Measurements from ENCODE around the gene DDAH1. TPM values are rescaled to one million over a fixed set of nuclear protein-coding genes. Genes with fewer than 3 reads are reported as not detected.

The DDAH1 gene
- total and polyA plus RNA-seq, 2 of the 4 experiments (the other 2 are of a cell fraction) = 78.0 to 94.5 TPM

- WGBS, 2 experiments (ENCODE audit: extremely low coverage in 2 of 2, insufficient read length in 1 of 2) = no CpG with 5 or more reads among the region's 1 CpG
- dilution Hi-C loops (cut with HindIII; ENCODE audit: low sequenced_read_pairs, unreplicated experiment) = no loop called here
- TF ChIP-seq MAZ (IDR thresholded peaks at IDR 0.05; ENCODE audit: borderline replicate concordance, low read depth, low read length) = no peak
- TF ChIP-seq MAFK (IDR thresholded peaks at IDR 0.05; ENCODE audit: low read depth, low read length) = no peak
- no peak for TF ChIP-seq RAD21 (IDR thresholded peaks at IDR 0.05; ENCODE audit: low read length)
- TF ChIP-seq FOS (IDR thresholded peaks at IDR 0.05; ENCODE audit: low read depth, low read length) = no peak
- no peak for TF ChIP-seq POLR2A (IDR thresholded peaks at IDR 0.05; ENCODE audit: low read depth, low read length)
- no peak for TF ChIP-seq CHD1 (IDR thresholded peaks at IDR 0.05; ENCODE audit: low read depth, low read length)
- TF ChIP-seq NFE2L2 (IDR thresholded peaks at IDR 0.05; ENCODE audit: low read depth, low read length) = no peak
- no peak for TF ChIP-seq RFX5 (IDR thresholded peaks at IDR 0.05; ENCODE audit: low read depth, low read length)
- no peak for TF ChIP-seq SMC3 (IDR thresholded peaks at IDR 0.05; ENCODE audit: low read depth, low read length)
- no peak for TF ChIP-seq ELK1 (IDR thresholded peaks at IDR 0.05; ENCODE audit: borderline replicate concordance, low read depth, low read length)
- TF ChIP-seq CEBPB (IDR thresholded peaks at IDR 0.05; ENCODE audit: low read depth, low read length) = no peak
- no peak for TF ChIP-seq MXI1 (IDR thresholded peaks at IDR 0.05; ENCODE audit: borderline replicate concordance, low read depth, low read length)
- no peak for TF ChIP-seq CTCF (conservative IDR thresholded peaks at IDR 0.05; ENCODE audit: low read depth, low read length)
- no peak for TF ChIP-seq BHLHE40 (IDR thresholded peaks at IDR 0.05; ENCODE audit: low read depth, low read length)
- H4K5ac ChIP-seq (ENCODE audit: low read depth, low read length) = peak overlapping the region; percentile 62; the same call in 1 of the 2 replicates
- in situ Hi-C loops (cut with MboI; ENCODE audit: low sequenced_read_pairs) = no loop called here
- no peak overlapping the region for H3K4me3 ChIP-seq (ENCODE audit: insufficient read depth, low read depth, low read length)
- peaks cover 19% of the 10 kb centered on the region for H3K4me1 ChIP-seq (ENCODE audit: control insufficient read depth, insufficient read depth, low read length)
- intact Hi-C loops (cut with micrococcal nuclease) = loop anchor here (5.0 kb wide), 1 partner anchor 99 kb away; no protein-coding TSS in a partner anchor
- no peaks in the 10 kb centered on the region for H3K9me3 ChIP-seq (ENCODE audit: control insufficient read depth, insufficient read depth, low read length)
- no peak overlapping the region for H3K56ac ChIP-seq (ENCODE audit: extremely low read depth, insufficient read depth, low read length)
- H3K14ac ChIP-seq (replicated peaks; ENCODE audit: low read depth, low read length) = peak overlapping the region; percentile 69
- peak overlapping the region in 1 of 2 experiments; percentile 4; a peak in 1 of 4 replicates for H4K8ac ChIP-seq (ENCODE audit: low read depth in 2 of 2, low read length in 2 of 2)
- POLR2A ChIA-PET (ENCODE audit: unreplicated experiment) = no interaction called here
- H3K9me1 ChIP-seq (ENCODE audit: insufficient read depth, low read length) = peaks cover 14% of the 10 kb centered on the region
- 0 out of 2 replicates have a peak overlapping the region, but pooled peaks have one; percentile 38 for H3K27ac ChIP-seq (ENCODE audit: insufficient read depth, low read length)
- H2BK5ac ChIP-seq (ENCODE audit: low read depth, low read length, poor library complexity, severe bottlenecking) = peak overlapping the region; percentile 27
- H3K23ac ChIP-seq (ENCODE audit: low read depth, low read length) = peak overlapping the region; percentile 72
- peak overlapping the region; percentile 26; the same call in 1 of the 2 replicates for H4K91ac ChIP-seq (ENCODE audit: insufficient read depth, low read depth, low read length)
- H2BK15ac ChIP-seq (ENCODE audit: low read depth, low read length) = peak overlapping the region; percentile 69; the same call in 1 of the 3 replicates
- peak overlapping the region; percentile 71 for H2BK20ac ChIP-seq (ENCODE audit: low read depth, low read length)
- H4K20me1 ChIP-seq (ENCODE audit: insufficient read depth, low read length) = no peaks in the 10 kb centered on the region
- no peak overlapping the region for H2AFZ ChIP-seq (replicated peaks; ENCODE audit: low read length, poor library complexity)
- H3K27me3 ChIP-seq (ENCODE audit: control insufficient read depth, insufficient read depth, low read length) = no peaks in the 10 kb centered on the region
- peak overlapping the region; percentile 55; the same call in 1 of the 2 replicates for H3K18ac ChIP-seq (ENCODE audit: low read depth, low read length)
- H3K4me2 ChIP-seq (ENCODE audit: low read depth, low read length) = no peak overlapping the region
- CTCF ChIA-PET = interaction anchor here (0.8 to 1.3 kb wide), 2 partner anchors 11 to 19 kb away, joined by 3 read pairs; no protein-coding TSS in a partner anchor
- H2AK5ac ChIP-seq (ENCODE audit: low read depth, low read length) = peak overlapping the region; percentile 91
- no TSS peak for BruUV-seq (replicated peaks)
- H3K9ac ChIP-seq (ENCODE audit: low read depth, low read length) = no peak overlapping the region
- H3K4ac ChIP-seq (ENCODE audit: low read depth, low read length) = peak overlapping the region; percentile 45; the same call in 1 of the 2 replicates
- no peak overlapping the region for H2AK9ac ChIP-seq (replicated peaks; ENCODE audit: low read depth, low read length, poor library complexity)
- ATAC-seq (ENCODE audit: low read depth) (no peak), DNase-seq (no peak)
- peak overlapping the region; percentile 65 for H2BK120ac ChIP-seq (ENCODE audit: low read depth, low read length)
- peaks cover 30 to 64% of the 10 kb centered on the region in 2 experiments for H3K79me1 ChIP-seq (ENCODE audit: low read depth in 1 of 2, low read length in 2 of 2)
- H3K36me3 ChIP-seq (ENCODE audit: control insufficient read depth, insufficient read depth, low read length) = no peaks in the 10 kb centered on the region; the same call in 1 of the 2 replicates
These were observed 101.9 kb downstream of the DDAH1 start for GRCh38 chr1:85363092-85363491.
